ENCODE results near the gene MAP7.
"Not testable (repeated sequence)": the region's sequence is repeated elsewhere in the genome, so short reads cannot be mapped to it uniquely, and the experiment has no call there.

The MAP7 gene

GRCh38 chr6:136514591-136514990, 35.6 kb downstream of the MAP7 start:
- H3K27me3 Mint-ChIP-seq (ENCODE audit: low read depth): peaks cover 10% of the 10 kb centered on the region
- peaks cover 9% of the 10 kb centered on the region for H3K4me1 Mint-ChIP-seq (ENCODE audit: low read depth)
- H3K4me3 Mint-ChIP-seq: no peak overlapping the region
- no peaks in the 10 kb centered on the region for H3K9me3 Mint-ChIP-seq
- no peaks in the 10 kb centered on the region for H3K36me3 Mint-ChIP-seq (ENCODE audit: low read depth)
- H3K27ac Mint-ChIP-seq: no peak overlapping the region

DNA sequence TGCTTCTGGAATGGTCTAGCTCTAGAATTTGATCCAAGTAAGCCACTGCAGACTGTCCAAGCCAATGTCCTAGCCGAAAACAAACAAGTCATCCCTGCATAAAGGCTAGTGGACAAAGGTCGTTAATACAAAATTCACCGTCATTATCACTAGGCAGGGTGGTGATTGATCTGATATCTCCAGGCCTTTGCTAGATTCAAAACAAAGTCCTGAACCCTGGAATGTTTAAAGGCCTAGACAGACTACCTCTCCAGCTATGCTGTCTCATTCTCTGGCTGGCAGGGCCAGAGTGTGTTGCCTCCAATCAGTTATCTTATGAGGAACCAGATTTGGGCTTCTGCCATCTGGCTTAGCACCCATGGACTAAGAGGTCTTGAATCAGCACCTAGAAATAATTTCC, 38.3 kb downstream of the MAP7 start:
- no peak overlapping the region for H3K27ac Mint-ChIP-seq
- H3K4me3 Mint-ChIP-seq: no peak overlapping the region
- peaks cover 1% of the 10 kb centered on the region for H3K27me3 Mint-ChIP-seq (ENCODE audit: low read depth)
- H3K9me3 Mint-ChIP-seq: no peaks in the 10 kb centered on the region
- no peaks in the 10 kb centered on the region for H3K36me3 Mint-ChIP-seq (ENCODE audit: low read depth)
- H3K4me1 Mint-ChIP-seq (ENCODE audit: low read depth): peaks cover 11% of the 10 kb centered on the region

DNA sequence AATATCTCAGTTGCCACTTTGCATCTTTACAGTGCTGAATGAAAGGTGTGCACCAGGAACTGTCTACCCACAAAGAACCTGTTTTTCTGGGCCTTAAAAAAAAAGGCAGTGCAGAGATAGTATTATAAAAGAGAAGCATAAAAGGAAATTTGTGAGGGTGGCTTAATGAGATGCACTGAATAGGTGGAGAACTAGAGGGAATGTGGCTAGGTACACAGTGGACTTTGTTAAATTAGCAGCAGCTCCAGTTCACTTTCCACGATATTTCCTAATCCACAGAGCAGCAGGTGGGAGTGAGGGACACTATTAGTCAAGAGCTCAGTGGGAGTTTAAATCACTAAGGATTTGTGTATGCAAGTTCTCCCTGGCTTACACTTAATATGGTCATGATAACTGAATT, 38.8 kb downstream of the MAP7 start:
- H3K4me1 Mint-ChIP-seq (ENCODE audit: low read depth): peaks cover 11% of the 10 kb centered on the region
- H3K27me3 Mint-ChIP-seq (ENCODE audit: low read depth): no peaks in the 10 kb centered on the region
- no peaks in the 10 kb centered on the region for H3K36me3 Mint-ChIP-seq (ENCODE audit: low read depth)
- H3K27ac Mint-ChIP-seq: no peak overlapping the region
- no peaks in the 10 kb centered on the region for H3K9me3 Mint-ChIP-seq
- H3K4me3 Mint-ChIP-seq: no peak overlapping the region

DNA sequence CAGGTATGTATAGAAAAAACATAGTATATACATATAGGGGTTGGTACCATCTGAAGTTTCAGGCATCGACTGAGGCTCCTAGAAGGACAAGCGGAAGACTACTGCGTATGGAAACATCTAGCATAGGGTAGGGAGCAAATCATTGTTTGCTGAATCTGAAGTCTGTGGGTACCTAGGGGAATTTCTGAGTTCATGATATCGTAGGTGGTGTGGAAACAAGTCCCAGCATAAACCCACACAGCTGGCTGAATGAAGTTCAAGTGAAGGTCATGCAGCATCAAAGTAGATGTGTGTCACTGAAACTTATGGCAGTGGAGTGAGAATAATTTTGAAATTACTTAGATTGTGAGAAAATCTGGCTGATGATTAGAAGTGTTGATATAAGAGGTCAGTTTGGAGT, 39.4 kb downstream of the MAP7 start:
- H3K4me1 Mint-ChIP-seq (ENCODE audit: low read depth): peaks cover 11% of the 10 kb centered on the region
- H3K4me3 Mint-ChIP-seq: no peak overlapping the region
- no peak overlapping the region for H3K27ac Mint-ChIP-seq

GRCh38 chr6:136510299-136510698, 39.9 kb downstream of the MAP7 start:
- no peak overlapping the region for H3K27ac Mint-ChIP-seq
- no peak overlapping the region for H3K4me3 Mint-ChIP-seq
- peaks cover 3% of the 10 kb centered on the region for H3K27me3 Mint-ChIP-seq (ENCODE audit: low read depth)

More for the DNA sequence above, 39.4 kb downstream of the MAP7 start:
- Mint-ChIP-seq H3K27me3 (ENCODE audit: low read depth) (peaks cover 3% of the 10 kb centered on the region), H3K9me3 (no peaks in the 10 kb centered on the region), H3K36me3 (ENCODE audit: low read depth) (no peaks in the 10 kb centered on the region)

GRCh38 chr6:136508725-136509392, 41.4 kb downstream of the MAP7 start:
- peaks cover 3% of the 10 kb centered on the region for H3K27me3 Mint-ChIP-seq (ENCODE audit: low read depth)
- H3K9me3 Mint-ChIP-seq: no peaks in the 10 kb centered on the region
- no peaks in the 10 kb centered on the region for H3K36me3 Mint-ChIP-seq (ENCODE audit: low read depth)
- no peak overlapping the region for H3K4me3 Mint-ChIP-seq
- H3K4me1 Mint-ChIP-seq (ENCODE audit: low read depth): peaks cover 11% of the 10 kb centered on the region
- H3K27ac Mint-ChIP-seq: no peak overlapping the region

More at GRCh38 chr6:136510299-136510698, 39.9 kb downstream of the MAP7 start:
- H3K4me1 Mint-ChIP-seq (ENCODE audit: low read depth): peaks cover 11% of the 10 kb centered on the region
- no peaks in the 10 kb centered on the region for H3K36me3 Mint-ChIP-seq (ENCODE audit: low read depth)
- H3K9me3 Mint-ChIP-seq: no peaks in the 10 kb centered on the region

DNA sequence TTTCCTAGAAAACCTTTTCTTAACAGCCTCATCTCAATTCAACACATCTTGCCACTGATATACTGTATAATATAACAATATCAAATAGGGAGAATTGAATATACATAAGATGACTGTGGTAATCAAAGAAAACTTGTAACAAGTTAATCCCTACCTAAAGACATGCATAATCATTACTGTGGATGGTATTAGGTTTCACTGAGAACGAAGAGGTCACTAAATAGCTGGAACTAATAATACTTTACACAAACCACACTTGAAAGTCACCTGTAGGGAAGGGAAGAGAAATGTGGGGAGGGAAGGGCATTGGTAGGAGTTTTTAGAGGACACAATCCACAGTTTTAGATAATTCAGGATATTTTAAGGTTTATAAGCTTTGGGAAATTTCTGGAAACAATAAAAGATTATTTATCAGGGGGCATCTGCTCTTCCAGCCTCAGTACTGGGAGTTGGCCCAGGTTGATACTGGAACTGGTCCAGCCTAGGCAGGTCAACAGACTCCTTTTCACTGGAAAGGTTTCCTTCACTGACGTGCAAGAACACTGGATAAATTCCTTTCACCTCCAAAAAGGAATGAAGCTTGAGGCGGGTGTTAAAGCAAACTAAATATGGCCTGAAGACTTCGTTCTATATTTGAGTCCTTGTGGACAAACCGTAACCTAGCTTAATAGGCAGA, 44.0 kb downstream of the MAP7 start:
- H3K9me3 Mint-ChIP-seq: no peaks in the 10 kb centered on the region
- no peak overlapping the region for H3K27ac Mint-ChIP-seq
- H3K36me3 Mint-ChIP-seq (ENCODE audit: low read depth): no peaks in the 10 kb centered on the region
- peaks cover 3% of the 10 kb centered on the region for H3K27me3 Mint-ChIP-seq (ENCODE audit: low read depth)
- no peak overlapping the region for H3K4me3 Mint-ChIP-seq
- H3K4me1 Mint-ChIP-seq (ENCODE audit: low read depth): peaks cover 15% of the 10 kb centered on the region

GRCh38 chr6:136503303-136504029, 46.8 kb downstream of the MAP7 start:
- Mint-ChIP-seq H3K4me1 (ENCODE audit: low read depth) (peaks cover 6% of the 10 kb centered on the region), H3K27ac (no peak overlapping the region), H3K27me3 (ENCODE audit: low read depth) (peaks cover 3% of the 10 kb centered on the region), H3K36me3 (ENCODE audit: low read depth) (no peaks in the 10 kb centered on the region), H3K4me3 (no peak overlapping the region), H3K9me3 (no peaks in the 10 kb centered on the region)

GRCh38 chr6:136502786-136503185, 47.4 kb downstream of the MAP7 start:
- H3K9me3 Mint-ChIP-seq: no peaks in the 10 kb centered on the region
- H3K27ac Mint-ChIP-seq: no peak overlapping the region
- H3K4me1 Mint-ChIP-seq (ENCODE audit: low read depth): peaks cover 6% of the 10 kb centered on the region
- H3K4me3 Mint-ChIP-seq: no peak overlapping the region
- H3K27me3 Mint-ChIP-seq (ENCODE audit: low read depth): peaks cover 3% of the 10 kb centered on the region
- no peaks in the 10 kb centered on the region for H3K36me3 Mint-ChIP-seq (ENCODE audit: low read depth)

GRCh38 chr6:136501514-136501913, 48.7 kb downstream of the MAP7 start:
- H3K36me3 Mint-ChIP-seq (ENCODE audit: low read depth): no peaks in the 10 kb centered on the region
- H3K4me1 Mint-ChIP-seq (ENCODE audit: low read depth): peaks cover 6% of the 10 kb centered on the region
- peaks cover 3% of the 10 kb centered on the region for H3K27me3 Mint-ChIP-seq (ENCODE audit: low read depth)
- no peak overlapping the region for H3K4me3 Mint-ChIP-seq
- no peaks in the 10 kb centered on the region for H3K9me3 Mint-ChIP-seq
- H3K27ac Mint-ChIP-seq: no peak overlapping the region

GRCh38 chr6:136501096-136501495, 49.1 kb downstream of the MAP7 start:
- H3K9me3 Mint-ChIP-seq: no peaks in the 10 kb centered on the region
- H3K27me3 Mint-ChIP-seq (ENCODE audit: low read depth): peaks cover 1% of the 10 kb centered on the region
- no peak overlapping the region for H3K4me3 Mint-ChIP-seq
- H3K27ac Mint-ChIP-seq: no peak overlapping the region
- no peaks in the 10 kb centered on the region for H3K36me3 Mint-ChIP-seq (ENCODE audit: low read depth)
- H3K4me1 Mint-ChIP-seq (ENCODE audit: low read depth): peaks cover 6% of the 10 kb centered on the region

DNA sequence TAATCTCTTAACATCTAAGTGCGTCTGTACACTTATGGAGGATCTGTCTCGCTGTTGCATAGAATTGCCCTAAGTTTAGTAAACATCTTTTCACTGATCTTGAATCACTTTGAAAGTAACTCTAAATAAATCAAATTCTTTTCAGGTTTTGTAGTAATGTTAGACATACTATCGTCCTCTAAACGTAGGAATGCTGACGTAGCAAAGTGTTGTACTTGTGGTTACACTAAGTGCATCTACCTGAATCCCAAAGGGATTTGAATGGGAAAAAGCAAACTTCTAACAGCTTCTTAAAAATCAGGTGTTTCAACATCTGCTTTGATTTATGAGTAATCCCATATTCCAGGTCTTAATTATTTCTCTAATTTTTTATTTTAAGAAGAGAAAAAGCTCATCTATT, 49.8 kb downstream of the MAP7 start:
- peaks cover 6% of the 10 kb centered on the region for H3K4me1 Mint-ChIP-seq (ENCODE audit: low read depth)
- H3K36me3 Mint-ChIP-seq (ENCODE audit: low read depth): no peaks in the 10 kb centered on the region
- H3K9me3 Mint-ChIP-seq: no peaks in the 10 kb centered on the region
- no peak overlapping the region for H3K4me3 Mint-ChIP-seq
- H3K27me3 Mint-ChIP-seq (ENCODE audit: low read depth): no peaks in the 10 kb centered on the region
- no peak overlapping the region for H3K27ac Mint-ChIP-seq

DNA sequence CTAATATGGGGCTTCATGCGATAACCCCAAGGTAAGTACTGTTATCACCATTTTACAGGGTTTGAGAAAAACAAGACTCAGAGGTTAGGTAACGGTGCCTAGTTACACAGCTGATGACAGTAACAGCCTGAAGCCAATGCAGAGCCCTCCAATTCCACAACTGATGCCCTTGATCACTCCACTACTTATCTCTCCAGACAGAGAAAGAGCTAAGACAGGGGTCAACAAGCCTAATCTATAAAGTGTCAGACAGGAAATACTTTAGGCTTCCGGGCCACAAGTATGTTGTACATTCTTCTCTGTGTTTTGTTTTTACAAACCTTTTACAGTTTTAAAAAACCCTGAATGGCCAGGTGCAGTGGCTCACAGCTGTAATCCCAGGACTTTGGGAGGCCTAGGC, 50.9 kb downstream of the MAP7 start:
- Mint-ChIP-seq H3K27ac (no peak overlapping the region), H3K27me3 (ENCODE audit: low read depth) (no peaks in the 10 kb centered on the region), H3K4me1 (ENCODE audit: low read depth) (peaks cover 6% of the 10 kb centered on the region), H3K36me3 (ENCODE audit: low read depth) (no peaks in the 10 kb centered on the region), H3K4me3 (no peak overlapping the region), H3K9me3 (no peaks in the 10 kb centered on the region)

DNA sequence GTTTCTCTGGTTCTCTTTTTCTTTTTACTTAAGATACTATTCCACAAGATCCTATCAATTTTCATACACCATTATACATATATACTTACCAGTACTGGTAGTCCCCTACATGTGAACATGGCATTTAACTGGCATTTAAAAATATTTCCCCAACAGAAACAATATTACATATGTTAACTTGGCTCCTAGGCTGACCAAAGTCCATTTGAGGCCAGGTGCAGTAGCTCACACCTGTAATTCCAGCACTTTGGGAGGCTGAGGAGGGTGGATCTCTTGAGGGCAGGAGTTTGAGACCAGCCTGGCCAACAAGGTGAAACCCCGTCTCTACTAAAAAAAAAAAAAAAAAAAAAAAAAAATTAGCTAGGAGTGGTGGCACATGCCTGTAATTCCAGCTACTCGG, 53.8 kb downstream of the MAP7 start:
- not testable (repeated sequence) for H3K36me3 Mint-ChIP-seq (ENCODE audit: low read depth); H3K27ac Mint-ChIP-seq; H3K4me1 Mint-ChIP-seq (ENCODE audit: low read depth); H3K4me3 Mint-ChIP-seq; H3K27me3 Mint-ChIP-seq (ENCODE audit: low read depth); H3K9me3 Mint-ChIP-seq

DNA sequence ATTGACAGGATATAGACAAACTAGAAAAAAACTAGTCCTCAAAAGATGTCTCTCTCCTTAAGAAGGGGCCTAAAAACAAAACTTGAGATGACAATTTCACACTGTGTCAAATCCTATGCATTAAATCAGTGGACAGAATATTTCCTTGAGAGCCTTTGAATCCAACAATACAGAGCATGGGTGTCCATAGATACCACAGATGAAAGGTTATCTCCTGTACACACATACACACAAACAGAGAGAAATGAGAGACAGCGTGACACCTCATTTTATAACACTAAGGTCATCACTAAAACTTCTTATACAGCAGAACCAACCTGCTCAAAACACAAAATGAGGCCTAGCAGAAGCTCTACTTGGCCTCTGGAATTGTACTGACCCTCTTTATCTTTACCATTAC, 55.5 kb downstream of the MAP7 start:
- Mint-ChIP-seq H3K27me3 (ENCODE audit: low read depth) (peaks cover 8% of the 10 kb centered on the region), H3K27ac (no peak overlapping the region), H3K4me1 (ENCODE audit: low read depth) (peaks cover 2% of the 10 kb centered on the region), H3K9me3 (no peaks in the 10 kb centered on the region), H3K36me3 (ENCODE audit: low read depth) (no peaks in the 10 kb centered on the region), H3K4me3 (no peak overlapping the region)

All from T-helper 1 cell treated with Interleukin-12 subunit alpha and Interleukin-12 subunit beta and Interleukin-4 antibody, amounts not matched to agents 30 μg/mL and 1 μg/mL, for 36 hours (primary cell).